AG09309 (cell line): Measurements from ENCODE around the gene FGD6.

Source experiments
- DNase-seq: peaks from one replicate; pipeline ENCODE4 v3.0.0-alpha.2; 2010; ENCODE audit warnings: low read depth
- H3K4me3 ChIP-seq: 2 replicates; pipeline ENCODE4 v1.5.1; 2011; ENCODE audit warnings: mild to moderate bottlenecking, low read depth, low read length, moderate library complexity; ENCODE audit not compliant: control insufficient read depth
- TF ChIP-seq, protein P1 (sequence below): IDR thresholded peaks from 2 replicates; pipeline ENCODE4 v1.5.1; 2011; ENCODE audit warnings: mild to moderate bottlenecking, low read depth, low read length, inconsistent platforms; ENCODE audit not compliant: insufficient read depth, control insufficient read depth; ENCODE audit errors: missing control alignments

FGD6 gene

DNA sequence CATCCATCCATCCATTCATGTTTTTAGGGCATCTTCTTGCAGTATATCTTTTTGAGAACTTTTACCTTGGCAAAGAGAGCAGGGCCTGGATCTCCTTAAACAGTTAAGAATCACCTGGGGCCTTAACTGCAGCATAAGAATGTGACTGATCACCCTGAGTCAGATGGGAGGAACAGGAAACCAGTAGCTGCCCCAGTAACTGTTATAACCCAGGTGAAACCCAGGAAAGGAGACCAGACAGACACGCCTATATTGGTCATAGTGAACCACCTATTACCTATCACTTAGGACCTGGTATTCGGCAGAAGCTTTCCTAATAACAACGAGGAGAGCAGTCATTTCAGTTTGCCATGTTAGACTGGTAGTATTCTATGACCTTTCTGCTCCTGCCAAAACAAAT is 100.5 kb downstream of the FGD6 start:
- no peak for DNase-seq
- no peak overlapping the region for H3K4me3 ChIP-seq
- TF ChIP-seq, protein P1, sequence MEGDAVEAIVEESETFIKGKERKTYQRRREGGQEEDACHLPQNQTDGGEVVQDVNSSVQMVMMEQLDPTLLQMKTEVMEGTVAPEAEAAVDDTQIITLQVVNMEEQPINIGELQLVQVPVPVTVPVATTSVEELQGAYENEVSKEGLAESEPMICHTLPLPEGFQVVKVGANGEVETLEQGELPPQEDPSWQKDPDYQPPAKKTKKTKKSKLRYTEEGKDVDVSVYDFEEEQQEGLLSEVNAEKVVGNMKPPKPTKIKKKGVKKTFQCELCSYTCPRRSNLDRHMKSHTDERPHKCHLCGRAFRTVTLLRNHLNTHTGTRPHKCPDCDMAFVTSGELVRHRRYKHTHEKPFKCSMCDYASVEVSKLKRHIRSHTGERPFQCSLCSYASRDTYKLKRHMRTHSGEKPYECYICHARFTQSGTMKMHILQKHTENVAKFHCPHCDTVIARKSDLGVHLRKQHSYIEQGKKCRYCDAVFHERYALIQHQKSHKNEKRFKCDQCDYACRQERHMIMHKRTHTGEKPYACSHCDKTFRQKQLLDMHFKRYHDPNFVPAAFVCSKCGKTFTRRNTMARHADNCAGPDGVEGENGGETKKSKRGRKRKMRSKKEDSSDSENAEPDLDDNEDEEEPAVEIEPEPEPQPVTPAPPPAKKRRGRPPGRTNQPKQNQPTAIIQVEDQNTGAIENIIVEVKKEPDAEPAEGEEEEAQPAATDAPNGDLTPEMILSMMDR = no peak

DNA sequence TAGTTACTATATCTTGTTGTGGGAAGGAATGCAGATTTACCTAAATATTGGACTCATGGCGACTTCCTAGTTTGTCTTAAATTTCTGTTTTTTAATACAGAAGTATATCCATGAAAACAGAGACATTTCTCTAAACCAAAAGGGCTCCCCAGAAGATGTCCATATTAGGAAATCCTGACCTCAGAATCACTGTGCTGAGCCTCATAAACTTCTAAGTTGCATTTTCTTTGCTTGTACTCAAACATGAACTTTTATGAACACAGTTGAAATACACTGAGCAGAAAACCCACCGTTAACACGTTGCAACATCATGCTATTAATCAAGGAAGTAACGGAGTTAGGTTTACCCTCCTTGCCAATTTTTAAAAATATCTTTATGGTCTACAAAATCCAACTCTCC is 100.9 kb downstream of the FGD6 start:
- no peak for DNase-seq
- TF ChIP-seq, protein P1 = no peak
- no peak overlapping the region for H3K4me3 ChIP-seq

DNA sequence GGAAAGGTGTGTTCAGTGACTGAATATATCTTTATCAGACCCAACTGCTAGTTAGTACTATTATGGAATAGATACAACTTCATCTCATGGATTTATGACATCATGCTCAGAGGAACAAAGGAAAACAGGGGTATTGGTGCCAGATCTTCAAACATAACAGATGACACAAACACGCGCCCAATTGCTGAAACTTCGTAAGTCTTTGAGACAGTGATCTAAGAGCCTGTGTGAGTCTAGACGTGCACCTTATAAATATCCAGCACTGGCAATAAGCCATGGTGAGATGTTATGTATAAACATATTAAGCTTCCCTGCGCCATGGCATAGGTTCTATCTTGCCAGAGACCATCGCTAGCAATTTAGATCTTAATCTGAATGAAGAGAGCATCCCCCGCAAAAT is 101.6 kb downstream of the FGD6 start:
- H3K4me3 ChIP-seq = no peak overlapping the region
- TF ChIP-seq, protein P1 = no peak

DNA sequence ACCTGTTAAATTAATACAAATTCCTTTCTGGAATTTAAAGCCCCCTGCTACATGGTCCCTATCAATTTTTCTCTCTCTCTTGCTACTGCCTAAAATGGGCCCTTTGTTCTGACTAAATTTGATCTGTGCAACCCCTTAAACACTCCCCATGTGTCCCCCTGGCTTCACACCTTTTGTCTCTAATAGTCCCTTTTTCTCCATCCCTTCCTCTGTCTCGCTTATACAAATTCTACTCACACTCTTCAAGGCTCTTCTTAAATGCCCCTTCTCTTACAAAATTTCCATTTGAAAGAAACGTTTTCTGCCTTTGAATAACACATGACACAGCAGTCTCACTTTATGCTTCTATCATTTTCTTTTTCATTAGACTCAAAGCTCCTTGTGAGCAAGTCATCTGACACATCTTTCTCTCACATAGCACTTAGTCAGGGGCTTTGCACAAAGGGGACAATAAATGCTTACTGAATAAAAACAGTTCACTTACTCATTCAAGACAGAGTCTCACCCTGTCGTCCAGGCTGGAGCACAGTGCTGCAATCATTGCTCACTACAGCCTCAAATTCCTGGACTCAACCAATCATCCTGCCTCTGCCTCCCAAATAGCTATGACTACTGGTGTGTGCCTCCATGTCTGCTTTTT is 102.4 kb downstream of the FGD6 start:
- TF ChIP-seq, protein P1 = no peak
- no peak for DNase-seq
- H3K4me3 ChIP-seq = no peak overlapping the region

More for the DNA sequence above, 101.6 kb downstream of the FGD6 start:
- DNase-seq = no peak

DNA sequence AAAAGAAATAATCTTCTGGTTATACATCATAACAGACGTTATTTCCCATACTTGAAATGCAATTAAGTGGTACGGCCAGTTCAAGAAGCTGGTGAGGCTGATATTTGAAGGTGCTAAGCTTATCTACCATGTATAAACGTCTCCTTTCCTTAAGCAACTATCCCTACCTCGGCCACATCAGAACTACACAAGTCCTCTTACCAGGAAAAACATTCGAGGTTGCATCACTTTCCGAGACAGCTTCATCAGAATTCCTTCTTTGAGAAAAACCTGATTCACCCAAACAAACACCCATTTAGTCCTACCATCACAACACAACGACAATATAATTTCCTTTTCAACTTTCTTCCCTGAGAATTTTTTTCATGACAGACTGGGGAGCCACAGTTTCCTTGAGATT is 109.9 kb downstream of the FGD6 start:
- H3K4me3 ChIP-seq = no peak overlapping the region
- DNase-seq = no peak
- TF ChIP-seq, protein P1 = no peak

DNA sequence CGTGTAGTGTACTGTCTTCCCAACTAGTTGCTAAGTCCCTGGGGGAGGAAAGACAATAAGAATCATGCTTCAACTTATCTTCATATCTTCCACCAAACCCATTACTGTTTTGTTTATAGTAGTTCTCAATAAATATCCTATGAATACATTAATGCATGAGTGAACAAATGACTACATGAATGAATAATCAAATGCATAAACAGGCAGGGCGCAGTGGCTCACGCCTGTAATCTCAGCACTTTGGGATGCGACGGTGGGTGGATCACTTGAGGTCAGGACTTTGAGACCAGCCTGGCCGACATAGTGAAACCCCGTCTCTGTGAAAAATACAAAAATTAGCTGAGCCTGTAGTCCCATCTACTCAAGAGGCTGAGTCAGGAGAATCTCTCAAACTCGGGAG is 111.7 kb downstream of the FGD6 start:
- no peak for DNase-seq
- TF ChIP-seq, protein P1 = no peak
- H3K4me3 ChIP-seq = no peak overlapping the region
